Prostate gland (tissue), 2 donors: ENCODE data around the gene HTR6. TPM values are rescaled to one million over a fixed set of nuclear protein-coding genes. Genes with fewer than 3 reads are reported as not detected.

Source experiments
- DNase-seq: peaks from one replicate; pipeline ENCODE4 v3.0.0-alpha.2; 2019; ENCODE audit warnings: low spot score
- H3K27ac ChIP-seq, 2 donors: fragments of 200-600 bp; sonication (generic); 2 replicates each; pipeline ENCODE4 v1.5.1; 2017 to 2019
- H3K27me3 ChIP-seq: fragments of 200-600 bp; sonication (generic); replicated peaks from 2 replicates; pipeline ENCODE4 v1.5.1; 2019; ENCODE audit not compliant: insufficient read depth
- H3K36me3 ChIP-seq, 2 donors: fragments of 200-600 bp; sonication (generic); 1 replicate in 1 of 2; 2 replicates in 1 of 2; pipeline versions ENCODE4 v1.5.1 to v1.8.1; 2017 to 2019
- H3K4me1 ChIP-seq: fragments of 200-600 bp; sonication (generic); replicated peaks from 2 replicates; pipeline ENCODE4 v1.5.1; 2019
- H3K4me3 ChIP-seq, 2 donors: fragments of 200-600 bp; sonication (generic); 2 replicates each; pipeline ENCODE4 v1.5.1; 2017 to 2019
- H3K9me3 ChIP-seq: fragments of 200-600 bp; sonication (generic); 2 replicates; pipeline ENCODE4 v1.5.1; 2017
- POLR2A ChIP-seq: fragments of 450-650 bp; IDR thresholded peaks from one replicate; pipeline ENCODE4 v1.6.1; 2016; ENCODE audit warnings: antibody characterized with exemption, mild to moderate bottlenecking
- POLR2AphosphoS5 ChIP-seq: sonication (generic); formaldehyde crosslinking; IDR thresholded peaks from one replicate; pipeline ENCODE4 v1.6.1; 2017; ENCODE audit warnings: antibody characterized with exemption
- WGBS: methylation state at CpG from one replicate; pipeline ENCODE4 v1.1.5; 2018; 5-methylcytosine and 5-hydroxymethylcytosine counted together
- intact Hi-C: fragments of 100-400 bp; cut with DNase I; formaldehyde crosslinking; loops from one replicate; pipeline ENCODE4 v1.14.2; 2022
- total RNA-seq, 2 donors: library from RNA; depleted of rRNA; stranded (reverse); fragments of >200 nt; gene quantifications; one replicate each; pipeline ENCODE4 v1.1.0, GENCODE V29; 2016
- TF ChIP-seq, protein P1 (sequence below), 4 experiments: fragments of 200-600 bp in 2 of 4; fragments of 450-650 bp in 2 of 4; sonication (generic) in 2 of 4; IDR thresholded peaks; 1 replicate in 3 of 4; 2 replicates in 1 of 4; pipeline ENCODE4 v1.5.1; 2016 to 2019; ENCODE audit warnings: antibody characterized with exemption in 4 of 4, mild to moderate bottlenecking in 2 of 4, moderate library complexity in 2 of 4

Gene HTR6
- total RNA-seq, 2 donors from 2014 or later: not detected

DNA sequence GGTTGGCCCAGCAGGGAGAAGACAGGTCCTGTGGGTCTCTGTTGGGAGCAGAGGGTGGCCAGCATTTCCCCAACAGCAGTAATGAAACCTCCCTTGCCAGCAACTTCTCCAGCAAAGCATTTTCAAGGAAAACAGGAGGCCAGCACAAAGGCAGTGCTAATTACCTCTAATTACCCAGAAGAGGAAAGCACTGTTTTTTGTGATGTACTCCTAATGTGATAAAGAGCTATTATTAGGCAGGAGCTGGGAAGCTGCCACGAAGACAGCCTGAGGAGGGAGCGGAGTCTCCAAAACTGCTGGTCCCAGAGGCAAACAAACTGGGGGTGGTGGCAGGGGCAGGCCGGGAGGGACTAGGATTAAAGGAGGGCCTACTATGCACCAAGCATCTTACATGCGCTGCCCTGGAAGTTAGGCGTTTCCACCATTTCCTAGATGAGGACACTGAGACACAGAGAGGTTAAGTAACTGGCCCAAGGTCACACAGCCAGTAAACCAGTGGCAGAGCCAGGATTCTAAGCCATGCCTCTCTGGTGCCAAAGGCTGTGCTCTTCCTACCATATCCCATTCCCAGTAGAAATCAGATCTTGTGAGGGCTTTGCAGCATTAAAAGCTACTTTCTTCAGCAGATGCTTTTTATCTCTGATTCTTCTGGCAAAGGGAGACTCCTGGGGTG, 24.5 kb downstream of the HTR6 start:
- Histone ChIP-seq H3K9me3 (no peaks in the 10 kb centered on the region), H3K36me3 (no peaks in the 10 kb centered on the region), H3K4me3 (no peak overlapping the region), H3K27ac (no peak overlapping the region), H3K4me1 (no peaks in the 10 kb centered on the region), H3K27me3 (no peaks in the 10 kb centered on the region)
- intact Hi-C loops: no loop called here
- no peak for DNase-seq
- 80% methylated on average over 5 of the region's 5 CpGs for WGBS
- TF ChIP-seq, protein P1, sequence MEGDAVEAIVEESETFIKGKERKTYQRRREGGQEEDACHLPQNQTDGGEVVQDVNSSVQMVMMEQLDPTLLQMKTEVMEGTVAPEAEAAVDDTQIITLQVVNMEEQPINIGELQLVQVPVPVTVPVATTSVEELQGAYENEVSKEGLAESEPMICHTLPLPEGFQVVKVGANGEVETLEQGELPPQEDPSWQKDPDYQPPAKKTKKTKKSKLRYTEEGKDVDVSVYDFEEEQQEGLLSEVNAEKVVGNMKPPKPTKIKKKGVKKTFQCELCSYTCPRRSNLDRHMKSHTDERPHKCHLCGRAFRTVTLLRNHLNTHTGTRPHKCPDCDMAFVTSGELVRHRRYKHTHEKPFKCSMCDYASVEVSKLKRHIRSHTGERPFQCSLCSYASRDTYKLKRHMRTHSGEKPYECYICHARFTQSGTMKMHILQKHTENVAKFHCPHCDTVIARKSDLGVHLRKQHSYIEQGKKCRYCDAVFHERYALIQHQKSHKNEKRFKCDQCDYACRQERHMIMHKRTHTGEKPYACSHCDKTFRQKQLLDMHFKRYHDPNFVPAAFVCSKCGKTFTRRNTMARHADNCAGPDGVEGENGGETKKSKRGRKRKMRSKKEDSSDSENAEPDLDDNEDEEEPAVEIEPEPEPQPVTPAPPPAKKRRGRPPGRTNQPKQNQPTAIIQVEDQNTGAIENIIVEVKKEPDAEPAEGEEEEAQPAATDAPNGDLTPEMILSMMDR (IDR thresholded peaks at IDR 0.05): no peak
- TF ChIP-seq POLR2A (no peak), POLR2AphosphoS5 (no peak)

DNA sequence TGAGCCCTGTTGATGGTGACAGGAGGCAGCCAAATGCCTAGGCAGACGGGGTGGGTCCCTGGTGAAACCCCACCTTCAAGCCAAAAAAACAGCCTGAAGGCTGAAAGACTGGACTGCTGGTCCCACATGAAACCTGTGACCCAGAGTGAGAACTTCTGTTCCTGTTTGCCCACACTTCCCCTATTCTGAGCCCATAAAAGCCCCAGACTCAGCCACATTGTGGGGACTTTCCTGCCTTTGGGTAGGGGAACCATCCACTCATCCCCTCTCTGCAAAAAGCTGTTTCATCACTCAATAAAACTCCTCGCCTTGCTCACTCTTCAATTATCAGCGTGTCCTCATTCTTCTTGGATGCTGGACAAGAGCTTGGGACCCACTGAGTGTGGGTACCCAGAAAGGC, 25.2 kb downstream of the HTR6 start:
- DNase-seq: no peak
- H3K27me3 ChIP-seq: no peaks in the 10 kb centered on the region
- H3K4me3 ChIP-seq: no peak overlapping the region
- H3K36me3 ChIP-seq: no peaks in the 10 kb centered on the region
- no peaks in the 10 kb centered on the region for H3K4me1 ChIP-seq
- 92% methylated on average over 3 of the region's 3 CpGs for WGBS
- H3K27ac ChIP-seq: no peak overlapping the region
- intact Hi-C loops: no loop called here
- TF ChIP-seq, protein P1 (IDR thresholded peaks at IDR 0.05): no peak
- no peaks in the 10 kb centered on the region for H3K9me3 ChIP-seq

DNA sequence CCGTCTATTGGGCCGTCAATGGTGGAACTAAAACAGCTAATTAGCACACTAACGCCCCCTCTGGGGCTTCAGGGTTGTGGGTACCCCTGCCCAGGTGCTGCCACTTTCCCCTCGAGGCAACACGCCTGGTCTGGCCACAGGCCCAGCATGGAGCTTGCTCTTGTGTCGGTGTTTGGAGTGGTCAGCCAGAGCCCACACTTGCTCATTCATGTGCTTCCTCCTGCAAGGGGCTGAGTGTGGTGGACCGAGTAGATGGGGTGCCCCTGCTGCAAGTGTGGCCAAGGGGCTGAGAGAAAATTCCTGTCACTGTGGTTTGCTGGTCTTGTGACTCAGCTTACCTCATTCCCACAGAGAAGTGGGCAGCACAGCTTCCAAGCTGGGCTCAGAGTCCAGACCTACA, 25.7 kb downstream of the HTR6 start:
- H3K4me1 ChIP-seq: no peaks in the 10 kb centered on the region
- no peaks in the 10 kb centered on the region for H3K27me3 ChIP-seq
- no peaks in the 10 kb centered on the region for H3K36me3 ChIP-seq
- no peak overlapping the region for H3K4me3 ChIP-seq
- no peak for DNase-seq
- no peak overlapping the region for H3K27ac ChIP-seq
- H3K9me3 ChIP-seq: no peaks in the 10 kb centered on the region
- WGBS: 84% methylated on average over 7 of the region's 7 CpGs
- intact Hi-C loops: no loop called here
- no peak for TF ChIP-seq POLR2AphosphoS5
- TF ChIP-seq, protein P1 (IDR thresholded peaks at IDR 0.05): no peak
- TF ChIP-seq POLR2A: no peak

DNA sequence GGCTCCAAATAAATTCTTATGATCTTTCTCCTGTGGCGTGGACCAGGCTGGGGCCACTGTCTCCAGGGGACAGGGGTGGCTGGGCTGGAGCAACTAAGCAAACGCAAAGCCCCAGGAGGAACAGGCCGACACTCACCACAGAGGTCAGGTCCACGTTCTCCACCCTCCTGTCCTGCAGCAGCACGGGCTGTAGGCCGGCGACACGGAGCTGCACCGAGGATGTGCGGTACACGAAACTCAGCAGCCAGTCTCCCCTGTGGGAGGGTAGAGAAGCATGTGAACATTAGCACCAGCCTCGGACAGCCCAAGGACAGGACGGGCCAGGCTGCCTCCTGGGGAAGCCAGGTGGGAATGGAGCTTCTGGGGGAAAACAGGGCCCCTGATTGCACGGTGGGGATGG, 29.6 kb downstream of the HTR6 start:
- no peak overlapping the region for H3K4me3 ChIP-seq
- H3K27me3 ChIP-seq: no peaks in the 10 kb centered on the region
- DNase-seq: no peak
- intact Hi-C loops: no loop called here
- H3K9me3 ChIP-seq: no peaks in the 10 kb centered on the region
- peaks cover 0 to 6% of the 10 kb centered on the region in 2 donors for H3K36me3 ChIP-seq
- no peak overlapping the region for H3K27ac ChIP-seq
- no peak for TF ChIP-seq POLR2A
- TF ChIP-seq, protein P1 (IDR thresholded peaks at IDR 0.05): no peak
- no peak for TF ChIP-seq POLR2AphosphoS5
- H3K4me1 ChIP-seq: no peaks in the 10 kb centered on the region
- WGBS: 85% methylated on average over 13 of the region's 14 CpGs

DNA sequence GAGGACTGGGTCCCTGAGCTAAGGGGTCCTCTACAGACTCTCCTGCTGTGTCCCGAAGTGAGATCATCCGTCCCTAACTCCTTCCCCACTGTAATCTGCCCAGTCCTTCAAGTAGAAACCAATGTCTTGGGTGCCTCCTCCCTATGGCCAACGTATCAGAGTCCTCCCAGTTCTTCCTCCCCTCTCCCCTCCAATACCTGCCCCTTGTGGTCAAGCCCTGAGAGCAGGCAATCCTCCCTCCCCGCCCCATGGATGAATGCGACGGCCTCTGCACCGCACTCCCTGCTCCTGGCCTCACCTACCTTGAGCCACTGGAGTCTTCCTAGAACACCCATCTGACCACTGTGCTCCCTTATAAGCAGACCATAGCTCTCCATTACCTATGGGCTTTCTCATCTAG, 31.1 kb downstream of the HTR6 start:
- Histone ChIP-seq H3K4me3 (no peak overlapping the region), H3K36me3 (peaks cover 3 to 6% of the 10 kb centered on the region in 2 donors), H3K27ac (no peak overlapping the region), H3K27me3 (no peaks in the 10 kb centered on the region), H3K4me1 (no peaks in the 10 kb centered on the region), H3K9me3 (no peaks in the 10 kb centered on the region)
- intact Hi-C loops: no loop called here
- TF ChIP-seq, protein P1 (IDR thresholded peaks at IDR 0.05): no peak
- no peak for TF ChIP-seq POLR2AphosphoS5
- no peak for TF ChIP-seq POLR2A
- no peak for DNase-seq
- WGBS: 97% methylated on average over 7 of the region's 7 CpGs
